ENCODE data around the gene GAPVD1. TPM values are rescaled to one million over a fixed set of nuclear protein-coding genes. Genes with fewer than 3 reads are reported as not detected.
A peak's percentile ranks its signal among the peaks of the same experiment; 100 is the strongest.
"Not testable (repeated sequence)": the region's sequence is repeated elsewhere in the genome, so short reads cannot be mapped to it uniquely, and the experiment has no call there.

GAPVD1 gene
- total RNA-seq, 1 experiment from 2014 or later: 37.4 TPM

- no peak for DNase-seq (ENCODE audit: low spot score)
- in situ Hi-C loops (cut with HindIII; ENCODE audit: low sequenced_read_pairs): no loop called here
Observed at GRCh38 chr9:125296843-125297372, 35.3 kb downstream of the GAPVD1 start.

GRCh38 chr9:125297917-125298316 lies 36.3 kb downstream of the GAPVD1 start:
- in situ Hi-C loops (cut with HindIII; ENCODE audit: low sequenced_read_pairs): no loop called here
- DNase-seq (ENCODE audit: low spot score): no peak

- no peak for DNase-seq (ENCODE audit: low spot score)
Observed at GRCh38 chr9:125302241-125302640, 40.6 kb downstream of the GAPVD1 start.

GRCh38 chr9:125304273-125304672 lies 42.6 kb downstream of the GAPVD1 start:
- DNase-seq (ENCODE audit: low spot score): no peak
- in situ Hi-C loops (cut with HindIII; ENCODE audit: low sequenced_read_pairs): no loop called here

More at GRCh38 chr9:125302241-125302640, 40.6 kb downstream of the GAPVD1 start:
- in situ Hi-C loops (cut with HindIII; ENCODE audit: low sequenced_read_pairs): no loop called here

- in situ Hi-C loops (cut with HindIII; ENCODE audit: low sequenced_read_pairs): no loop called here
- no peak for DNase-seq (ENCODE audit: low spot score)
Observed at GRCh38 chr9:125312411-125312810, 50.8 kb downstream of the GAPVD1 start.

GRCh38 chr9:125316359-125316758 lies 54.7 kb downstream of the GAPVD1 start:
- DNase-seq (ENCODE audit: low spot score); in situ Hi-C loops (cut with HindIII; ENCODE audit: low sequenced_read_pairs): not testable (repeated sequence)

- in situ Hi-C loops (cut with HindIII; ENCODE audit: low sequenced_read_pairs): no loop called here
- DNase-seq (ENCODE audit: low spot score): no peak
Observed at GRCh38 chr9:125317704-125318103, 56.1 kb downstream of the GAPVD1 start.

GRCh38 chr9:125321496-125321895 lies 59.9 kb downstream of the GAPVD1 start:
- DNase-seq (ENCODE audit: low spot score): no peak
- in situ Hi-C loops (cut with HindIII; ENCODE audit: low sequenced_read_pairs): no loop called here

- DNase-seq (ENCODE audit: low spot score): no peak
- in situ Hi-C loops (cut with HindIII; ENCODE audit: low sequenced_read_pairs): no loop called here
Observed at GRCh38 chr9:125323615-125324014, 62.0 kb downstream of the GAPVD1 start.

- in situ Hi-C loops (cut with HindIII; ENCODE audit: low sequenced_read_pairs): no loop called here
- DNase-seq (ENCODE audit: low spot score): no peak
Observed at GRCh38 chr9:125325826-125326225, 64.2 kb downstream of the GAPVD1 start.

GRCh38 chr9:125329978-125330377 lies 68.4 kb downstream of the GAPVD1 start:
- in situ Hi-C loops (cut with HindIII; ENCODE audit: low sequenced_read_pairs): no loop called here
- DNase-seq (ENCODE audit: low spot score): no peak

- DNase-seq (ENCODE audit: low spot score): no peak
- in situ Hi-C loops (cut with HindIII; ENCODE audit: low sequenced_read_pairs): no loop called here
Observed at GRCh38 chr9:125330587-125330986, 69.0 kb downstream of the GAPVD1 start.

- in situ Hi-C loops (cut with HindIII; ENCODE audit: low sequenced_read_pairs): no loop called here
- DNase-seq (ENCODE audit: low spot score): no peak
Observed at GRCh38 chr9:125332527-125332926, 70.9 kb downstream of the GAPVD1 start.

GRCh38 chr9:125337236-125337635 lies 75.6 kb downstream of the GAPVD1 start:
- no peak for DNase-seq (ENCODE audit: low spot score)

GRCh38 chr9:125338929-125339328 lies 77.3 kb downstream of the GAPVD1 start:
- in situ Hi-C loops (cut with HindIII; ENCODE audit: low sequenced_read_pairs): no loop called here
- no peak for DNase-seq (ENCODE audit: low spot score)

More at GRCh38 chr9:125337236-125337635, 75.6 kb downstream of the GAPVD1 start:
- in situ Hi-C loops (cut with HindIII; ENCODE audit: low sequenced_read_pairs): no loop called here

- in situ Hi-C loops (cut with HindIII; ENCODE audit: low sequenced_read_pairs): no loop called here
- no peak for DNase-seq (ENCODE audit: low spot score)
Observed at GRCh38 chr9:125341566-125341965, 79.9 kb downstream of the GAPVD1 start.

GRCh38 chr9:125343518-125344275 lies 82.1 kb downstream of the GAPVD1 start:
- in situ Hi-C loops (cut with HindIII; ENCODE audit: low sequenced_read_pairs): no loop called here
- peak; percentile 39 for DNase-seq (ENCODE audit: low spot score)

GRCh38 chr9:125346080-125346732 lies 84.6 kb downstream of the GAPVD1 start:
- in situ Hi-C loops (cut with HindIII; ENCODE audit: low sequenced_read_pairs): no loop called here
- DNase-seq (ENCODE audit: low spot score): no peak

GRCh38 chr9:125355601-125356000 lies 94.0 kb downstream of the GAPVD1 start:
- in situ Hi-C loops (cut with HindIII; ENCODE audit: low sequenced_read_pairs): no loop called here
- no peak for DNase-seq (ENCODE audit: low spot score)

- in situ Hi-C loops (cut with HindIII; ENCODE audit: low sequenced_read_pairs): no loop called here
- DNase-seq (ENCODE audit: low spot score): no peak
Observed at GRCh38 chr9:125356032-125356431, 94.4 kb downstream of the GAPVD1 start.
